GM13976 (cell line): ENCODE results near the gene SWT1.
"Not testable (repeated sequence)": the region's sequence is repeated elsewhere in the genome, so short reads cannot be mapped to it uniquely, and the experiment has no call there.

Experiments used
- DNase-seq: peaks from one replicate; pipeline ENCODE4 v3.0.0; 2012; ENCODE audit warnings: low spot score
- CTCF ChIP-seq: IDR thresholded peaks from 2 replicates; pipeline ENCODE4 v1.5.1; 2012; ENCODE audit warnings: borderline replicate concordance, mild to moderate bottlenecking; ENCODE audit not compliant: insufficient read depth; ENCODE audit errors: extremely low read depth, missing control alignments, control extremely low read depth
- in situ Hi-C: fragments of 300-500 bp; cut with MboI; formaldehyde crosslinking; loops from one replicate; pipeline ENCODE4 v1.12.0; 2022; ENCODE audit warnings: low sequenced_read_pairs, mixed read lengths, inconsistent platforms; ENCODE audit not compliant: unreplicated experiment

Gene SWT1

DNA sequence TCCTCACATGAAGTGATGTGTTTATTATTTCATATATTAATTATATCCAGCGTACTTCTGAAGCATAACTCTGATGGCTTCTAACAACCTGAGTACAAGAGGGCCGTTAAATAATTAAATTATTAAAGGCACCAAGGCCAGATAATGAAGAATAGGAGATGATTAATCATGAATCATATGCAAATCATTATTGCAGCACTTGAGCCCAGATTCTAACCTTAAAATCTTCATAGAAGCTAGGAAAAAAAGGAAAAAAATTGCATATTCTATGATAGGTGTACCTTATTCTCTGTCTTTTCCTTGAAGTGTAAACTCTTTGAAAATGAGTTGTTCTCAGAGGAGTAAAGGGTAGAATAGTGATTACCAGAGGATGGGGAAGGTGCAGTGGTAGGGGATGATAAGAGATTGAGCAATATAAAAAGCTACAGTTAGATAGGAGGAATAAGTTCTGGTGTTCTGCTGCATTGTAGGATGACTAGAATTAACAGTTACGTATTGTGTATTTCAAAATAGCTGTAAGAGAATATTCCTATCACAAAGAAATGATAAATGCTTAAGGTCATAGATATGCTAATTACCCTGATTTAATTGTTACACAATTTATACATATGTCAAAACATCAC, 51.1 kb downstream of the SWT1 start:
- DNase-seq = no peak
- TF ChIP-seq CTCF = no peak
- in situ Hi-C loops = no loop called here

DNA sequence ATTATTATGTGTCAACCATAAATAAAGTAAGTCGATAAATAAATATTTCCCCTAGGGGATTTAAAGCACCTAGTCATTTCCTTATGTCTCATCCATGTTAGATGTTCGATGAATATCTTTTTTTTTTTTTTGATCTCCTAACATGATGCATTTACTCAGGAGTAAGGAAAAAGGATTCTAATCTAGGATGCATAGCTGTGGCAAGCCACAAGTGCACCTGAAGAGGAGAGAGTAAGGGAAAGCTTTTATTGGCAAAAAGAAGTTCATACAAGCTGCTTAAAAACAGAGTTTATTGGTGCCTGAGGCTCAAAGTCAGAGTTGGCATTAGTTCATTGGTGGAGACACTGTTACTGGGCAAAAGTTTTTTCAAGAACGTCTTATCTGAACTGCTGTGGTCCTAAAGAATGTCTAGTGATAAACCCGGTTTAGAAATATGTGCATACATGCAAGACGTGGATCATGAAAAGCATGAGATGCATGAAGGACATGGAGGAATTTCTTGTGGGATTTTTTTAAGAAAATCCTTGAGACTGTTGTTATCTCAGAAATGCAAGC, 51.7 kb downstream of the SWT1 start:
- no peak for TF ChIP-seq CTCF
- no peak for DNase-seq
- in situ Hi-C loops = no loop called here

- in situ Hi-C loops, DNase-seq: not testable (repeated sequence)
Measured at GRCh38 chr1:185209357-185209756, 52.4 kb downstream of the SWT1 start.

- no peak for TF ChIP-seq CTCF
- in situ Hi-C loops = no loop called here
- no peak for DNase-seq
Measured at GRCh38 chr1:185213091-185213490, 56.1 kb downstream of the SWT1 start.

DNA sequence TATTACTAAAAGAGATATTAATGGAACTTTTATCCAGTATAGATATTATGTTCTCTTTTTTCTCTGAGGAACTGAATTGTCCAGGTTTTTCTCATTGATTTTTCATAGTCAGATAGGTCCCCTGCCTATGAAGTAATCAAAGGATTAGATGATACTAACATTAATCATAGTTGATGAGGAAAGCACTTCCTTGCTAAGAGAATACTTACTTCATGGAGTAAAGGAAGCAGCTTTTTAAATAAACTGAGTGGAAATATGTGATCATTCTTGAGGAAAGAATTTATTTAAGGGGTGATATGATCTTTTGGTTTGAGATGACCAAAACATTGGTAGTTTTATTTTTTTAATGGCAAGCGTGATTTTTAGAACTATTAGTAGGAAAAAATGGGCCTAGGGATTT, 58.9 kb downstream of the SWT1 start:
- TF ChIP-seq CTCF = no peak
- DNase-seq = no peak
- in situ Hi-C loops = no loop called here

- in situ Hi-C loops = no loop called here
- no peak for DNase-seq
- no peak for TF ChIP-seq CTCF
Measured at GRCh38 chr1:185224132-185224531, 67.2 kb downstream of the SWT1 start.

DNA sequence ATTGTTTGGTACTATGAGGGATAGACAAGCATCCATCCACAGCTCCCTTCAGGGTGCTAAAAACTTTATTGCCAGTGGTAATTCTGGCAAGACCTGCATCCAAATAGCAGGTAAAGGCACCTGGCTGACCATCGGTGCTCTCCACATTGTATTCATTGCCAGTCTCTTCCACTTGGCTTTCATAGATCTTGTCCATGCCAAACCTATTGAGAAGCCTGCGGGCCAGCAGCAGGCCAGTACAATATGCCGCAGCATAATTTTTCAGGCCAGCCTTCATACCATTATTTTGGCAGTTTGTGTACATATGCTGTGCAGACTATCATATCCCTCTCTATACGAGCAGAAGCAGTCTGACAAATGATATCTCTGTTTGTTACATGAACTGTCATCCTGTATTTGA, 70.2 kb downstream of the SWT1 start:
- no peak for DNase-seq
- no peak for TF ChIP-seq CTCF
- in situ Hi-C loops = no loop called here
